Ishikawa (cell line): ENCODE measurements around the gene CPA5.

Experiments used
- CEBPB ChIP-seq: IDR thresholded peaks from 2 replicates; pipeline ENCODE4 v1.6.1; 2012
- EGR1 ChIP-seq: IDR thresholded peaks from 2 replicates; pipeline ENCODE4 v1.6.1; 2012
- EP300 ChIP-seq: IDR thresholded peaks from 2 replicates; pipeline ENCODE4 v1.6.1; 2012; ENCODE audit warnings: borderline replicate concordance
- FOXM1 ChIP-seq: IDR thresholded peaks from 2 replicates; pipeline ENCODE4 v1.6.1; 2012; ENCODE audit warnings: low read depth, borderline replicate concordance
- TAF1 ChIP-seq: IDR thresholded peaks from 2 replicates; pipeline ENCODE4 v1.6.1; 2012; ENCODE audit warnings: low read depth, mild to moderate bottlenecking
- TEAD4 ChIP-seq: IDR thresholded peaks from 2 replicates; pipeline ENCODE4 v1.6.1; 2012
- TF ChIP-seq, protein P1 (sequence below): IDR thresholded peaks from 2 replicates; pipeline ENCODE4 v1.6.1; 2012
- TF ChIP-seq, protein P2 (sequence below): IDR thresholded peaks from 2 replicates; pipeline ENCODE4 v1.6.1; 2012; ENCODE audit warnings: low read depth, mild to moderate bottlenecking
- TF ChIP-seq, protein P3 (sequence below): IDR thresholded peaks from 2 replicates; pipeline ENCODE4 v1.6.1; 2012

DNA sequence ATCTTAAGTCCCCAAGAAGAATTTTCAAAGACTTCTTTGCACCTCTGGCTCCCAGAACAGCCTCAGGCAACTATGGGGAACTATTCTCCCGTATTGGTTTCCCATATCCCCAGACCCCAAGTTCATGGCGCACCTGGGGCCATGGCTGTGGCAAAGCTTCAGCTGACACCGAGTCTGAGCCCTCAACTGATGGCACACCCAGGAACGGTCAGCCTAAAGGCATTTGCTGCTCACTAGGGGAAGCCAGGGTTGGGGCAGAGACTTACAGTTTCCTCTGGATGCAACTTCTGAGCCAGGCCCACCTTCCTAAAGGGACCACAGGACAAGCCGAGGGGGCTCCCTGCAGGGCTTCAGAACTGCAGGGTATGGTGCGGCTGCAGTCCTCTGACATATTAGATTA, 21.9 kb downstream of the CPA5 start:
- no peak for TF ChIP-seq EGR1
- TF ChIP-seq TAF1, result no peak
- TF ChIP-seq TEAD4, result no peak
- no peak for TF ChIP-seq EP300
- TF ChIP-seq CEBPB, result no peak
- TF ChIP-seq, protein P1, sequence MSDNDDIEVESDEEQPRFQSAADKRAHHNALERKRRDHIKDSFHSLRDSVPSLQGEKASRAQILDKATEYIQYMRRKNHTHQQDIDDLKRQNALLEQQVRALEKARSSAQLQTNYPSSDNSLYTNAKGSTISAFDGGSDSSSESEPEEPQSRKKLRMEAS, result no peak
- no peak for TF ChIP-seq FOXM1
- TF ChIP-seq, protein P2, sequence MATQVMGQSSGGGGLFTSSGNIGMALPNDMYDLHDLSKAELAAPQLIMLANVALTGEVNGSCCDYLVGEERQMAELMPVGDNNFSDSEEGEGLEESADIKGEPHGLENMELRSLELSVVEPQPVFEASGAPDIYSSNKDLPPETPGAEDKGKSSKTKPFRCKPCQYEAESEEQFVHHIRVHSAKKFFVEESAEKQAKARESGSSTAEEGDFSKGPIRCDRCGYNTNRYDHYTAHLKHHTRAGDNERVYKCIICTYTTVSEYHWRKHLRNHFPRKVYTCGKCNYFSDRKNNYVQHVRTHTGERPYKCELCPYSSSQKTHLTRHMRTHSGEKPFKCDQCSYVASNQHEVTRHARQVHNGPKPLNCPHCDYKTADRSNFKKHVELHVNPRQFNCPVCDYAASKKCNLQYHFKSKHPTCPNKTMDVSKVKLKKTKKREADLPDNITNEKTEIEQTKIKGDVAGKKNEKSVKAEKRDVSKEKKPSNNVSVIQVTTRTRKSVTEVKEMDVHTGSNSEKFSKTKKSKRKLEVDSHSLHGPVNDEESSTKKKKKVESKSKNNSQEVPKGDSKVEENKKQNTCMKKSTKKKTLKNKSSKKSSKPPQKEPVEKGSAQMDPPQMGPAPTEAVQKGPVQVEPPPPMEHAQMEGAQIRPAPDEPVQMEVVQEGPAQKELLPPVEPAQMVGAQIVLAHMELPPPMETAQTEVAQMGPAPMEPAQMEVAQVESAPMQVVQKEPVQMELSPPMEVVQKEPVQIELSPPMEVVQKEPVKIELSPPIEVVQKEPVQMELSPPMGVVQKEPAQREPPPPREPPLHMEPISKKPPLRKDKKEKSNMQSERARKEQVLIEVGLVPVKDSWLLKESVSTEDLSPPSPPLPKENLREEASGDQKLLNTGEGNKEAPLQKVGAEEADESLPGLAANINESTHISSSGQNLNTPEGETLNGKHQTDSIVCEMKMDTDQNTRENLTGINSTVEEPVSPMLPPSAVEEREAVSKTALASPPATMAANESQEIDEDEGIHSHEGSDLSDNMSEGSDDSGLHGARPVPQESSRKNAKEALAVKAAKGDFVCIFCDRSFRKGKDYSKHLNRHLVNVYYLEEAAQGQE, result no peak
- TF ChIP-seq, protein P3, sequence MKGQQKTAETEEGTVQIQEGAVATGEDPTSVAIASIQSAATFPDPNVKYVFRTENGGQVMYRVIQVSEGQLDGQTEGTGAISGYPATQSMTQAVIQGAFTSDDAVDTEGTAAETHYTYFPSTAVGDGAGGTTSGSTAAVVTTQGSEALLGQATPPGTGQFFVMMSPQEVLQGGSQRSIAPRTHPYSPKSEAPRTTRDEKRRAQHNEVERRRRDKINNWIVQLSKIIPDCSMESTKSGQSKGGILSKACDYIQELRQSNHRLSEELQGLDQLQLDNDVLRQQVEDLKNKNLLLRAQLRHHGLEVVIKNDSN, result no peak
